PFSK-1 (cell line): Measurements from ENCODE around the gene FA2H.

ENCODE experiments used
- POLR2AphosphoS5 ChIP-seq: IDR thresholded peaks from 2 replicates; pipeline ENCODE4 v1.6.1; 2012; ENCODE audit warnings: low read depth, mild to moderate bottlenecking, control low read depth, low read length, moderate library complexity
- SIN3A ChIP-seq: IDR thresholded peaks from 2 replicates; pipeline ENCODE4 v1.6.1; 2012; ENCODE audit warnings: mild to moderate bottlenecking, low read length, moderate library complexity, borderline replicate concordance; ENCODE audit not compliant: insufficient read depth
- TAF1 ChIP-seq: IDR thresholded peaks from 2 replicates; pipeline ENCODE4 v1.6.1; 2012; ENCODE audit warnings: low read length, control low read depth, borderline replicate concordance; ENCODE audit not compliant: insufficient read depth
- TF ChIP-seq, protein P1 (sequence below), 2 experiments: IDR thresholded peaks; 2 replicates each; pipeline versions ENCODE4 v1.6.1 to v1.8.0; 2011 to 2012; ENCODE audit warnings: low read depth in 2 of 2, low read length in 2 of 2, control low read depth in 1 of 2, inconsistent platforms in 1 of 2, mild to moderate bottlenecking in 1 of 2, moderate library complexity in 1 of 2; ENCODE audit not compliant: insufficient read depth in 1 of 2

DNA sequence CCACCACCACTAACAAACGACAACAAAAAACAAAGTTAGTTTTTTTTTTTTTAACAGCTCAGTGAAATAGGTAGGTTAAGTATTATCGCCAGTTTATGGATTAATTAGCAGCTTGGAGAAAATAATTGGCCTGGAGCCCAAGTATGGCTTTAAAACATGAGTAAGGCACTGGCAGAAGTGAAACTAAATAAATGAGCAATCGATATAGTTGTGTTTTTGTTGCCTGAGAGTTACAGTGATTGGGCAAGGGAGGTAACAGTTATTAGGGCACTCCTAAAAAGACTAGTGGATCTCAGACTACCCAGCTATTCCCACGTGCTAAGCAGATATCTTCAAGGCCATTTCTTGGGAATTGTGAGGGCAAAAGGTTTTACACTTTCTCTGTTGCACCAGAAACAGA lies 76.4 kb downstream of the FA2H start:
- TF ChIP-seq POLR2AphosphoS5 (no peak), TAF1 (no peak), SIN3A (no peak)
- TF ChIP-seq, protein P1, sequence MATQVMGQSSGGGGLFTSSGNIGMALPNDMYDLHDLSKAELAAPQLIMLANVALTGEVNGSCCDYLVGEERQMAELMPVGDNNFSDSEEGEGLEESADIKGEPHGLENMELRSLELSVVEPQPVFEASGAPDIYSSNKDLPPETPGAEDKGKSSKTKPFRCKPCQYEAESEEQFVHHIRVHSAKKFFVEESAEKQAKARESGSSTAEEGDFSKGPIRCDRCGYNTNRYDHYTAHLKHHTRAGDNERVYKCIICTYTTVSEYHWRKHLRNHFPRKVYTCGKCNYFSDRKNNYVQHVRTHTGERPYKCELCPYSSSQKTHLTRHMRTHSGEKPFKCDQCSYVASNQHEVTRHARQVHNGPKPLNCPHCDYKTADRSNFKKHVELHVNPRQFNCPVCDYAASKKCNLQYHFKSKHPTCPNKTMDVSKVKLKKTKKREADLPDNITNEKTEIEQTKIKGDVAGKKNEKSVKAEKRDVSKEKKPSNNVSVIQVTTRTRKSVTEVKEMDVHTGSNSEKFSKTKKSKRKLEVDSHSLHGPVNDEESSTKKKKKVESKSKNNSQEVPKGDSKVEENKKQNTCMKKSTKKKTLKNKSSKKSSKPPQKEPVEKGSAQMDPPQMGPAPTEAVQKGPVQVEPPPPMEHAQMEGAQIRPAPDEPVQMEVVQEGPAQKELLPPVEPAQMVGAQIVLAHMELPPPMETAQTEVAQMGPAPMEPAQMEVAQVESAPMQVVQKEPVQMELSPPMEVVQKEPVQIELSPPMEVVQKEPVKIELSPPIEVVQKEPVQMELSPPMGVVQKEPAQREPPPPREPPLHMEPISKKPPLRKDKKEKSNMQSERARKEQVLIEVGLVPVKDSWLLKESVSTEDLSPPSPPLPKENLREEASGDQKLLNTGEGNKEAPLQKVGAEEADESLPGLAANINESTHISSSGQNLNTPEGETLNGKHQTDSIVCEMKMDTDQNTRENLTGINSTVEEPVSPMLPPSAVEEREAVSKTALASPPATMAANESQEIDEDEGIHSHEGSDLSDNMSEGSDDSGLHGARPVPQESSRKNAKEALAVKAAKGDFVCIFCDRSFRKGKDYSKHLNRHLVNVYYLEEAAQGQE (IDR thresholded peaks at IDR 0.05; ENCODE audit: insufficient read depth in 1 of 2, low read depth in 2 of 2, low read length in 2 of 2): no peak
